Keratinocyte (primary cell): ENCODE results near the gene SYCE3. TPM values are rescaled to one million over a fixed set of nuclear protein-coding genes. Genes with fewer than 3 reads are reported as not detected.
A peak's percentile ranks its signal among the peaks of the same experiment; 100 is the strongest.

Source experiments
- DNase-seq: peaks from one replicate; pipeline ENCODE4 v3.0.0-alpha.2; 2011; ENCODE audit warnings: low read depth, missing footprints, low spot score
- FAIRE-seq: peaks from 2 replicates; lab custom pipeline; 2011; peaks lifted over from hg19 to GRCh38; lab: Jason Lieb, UNC
- H2AFZ ChIP-seq: 2 replicates; pipeline ENCODE4 v1.6.0; 2012; ENCODE audit warnings: low read length, control low read depth, inconsistent platforms; ENCODE audit not compliant: control insufficient read depth
- H3K27ac ChIP-seq: 2 replicates; pipeline ENCODE4 v1.5.1; 2011; ENCODE audit warnings: low read length; ENCODE audit not compliant: control insufficient read depth, insufficient read depth
- H3K27me3 ChIP-seq: 3 replicates; pipeline ENCODE4 v1.6.0; 2011; ENCODE audit warnings: low read length; ENCODE audit not compliant: control insufficient read depth, insufficient read depth; ENCODE audit errors: extremely low read depth
- H3K36me3 ChIP-seq, 2 experiments: 2 replicates in 1 of 2; 3 replicates in 1 of 2; pipeline ENCODE4 v1.5.1; 2011; ENCODE audit warnings: low read length in 2 of 2, mild to moderate bottlenecking in 1 of 2; ENCODE audit not compliant: control insufficient read depth in 2 of 2, insufficient read depth in 2 of 2; ENCODE audit errors: extremely low read depth in 1 of 2
- H3K4me1 ChIP-seq: 3 replicates; pipeline ENCODE4 v1.5.1; 2011; ENCODE audit warnings: low read length; ENCODE audit not compliant: control insufficient read depth, insufficient read depth; ENCODE audit errors: extremely low read depth
- H3K4me2 ChIP-seq: 3 replicates; pipeline ENCODE4 v1.6.0; 2011; ENCODE audit warnings: low read depth, low read length; ENCODE audit not compliant: control insufficient read depth, insufficient read depth; ENCODE audit errors: extremely low read depth
- H3K4me3 ChIP-seq, 3 experiments: fragments of 200-600 bp in 1 of 3; sonication (generic) in 1 of 3; 2 replicates in 2 of 3; 3 replicates in 1 of 3; pipeline ENCODE4 v1.5.1; 2011 to 2016; ENCODE audit warnings: low read length in 3 of 3, mild to moderate bottlenecking in 3 of 3, control low read depth in 2 of 3, inconsistent platforms in 1 of 3, low read depth in 1 of 3, mixed read lengths in 1 of 3, mixed run types in 1 of 3, moderate library complexity in 1 of 3; ENCODE audit not compliant: control insufficient read depth in 2 of 3, insufficient read depth in 2 of 3; ENCODE audit errors: extremely low read depth in 1 of 3
- H3K79me2 ChIP-seq: 2 replicates; pipeline ENCODE4 v1.6.0; 2012; ENCODE audit warnings: low read length; ENCODE audit not compliant: control insufficient read depth, insufficient read depth
- H3K9ac ChIP-seq: 3 replicates; pipeline ENCODE4 v1.6.0; 2011; ENCODE audit warnings: low read length; ENCODE audit not compliant: control insufficient read depth, insufficient read depth; ENCODE audit errors: extremely low read depth
- H3K9me1 ChIP-seq: 3 replicates; pipeline ENCODE4 v1.6.0; 2011; ENCODE audit warnings: low read length; ENCODE audit not compliant: control insufficient read depth, insufficient read depth; ENCODE audit errors: extremely low read depth
- H3K9me3 ChIP-seq: 2 replicates; pipeline ENCODE4 v1.5.1; 2012; ENCODE audit warnings: low read depth, low read length; ENCODE audit not compliant: control insufficient read depth
- H4K20me1 ChIP-seq: 3 replicates; pipeline ENCODE4 v1.6.0; 2011; ENCODE audit warnings: low read length; ENCODE audit not compliant: control insufficient read depth, insufficient read depth; ENCODE audit errors: extremely low read depth
- EZH2 ChIP-seq: IDR thresholded peaks from one replicate; pipeline ENCODE4 v1.6.1; 2012; ENCODE audit warnings: inconsistent platforms, mild to moderate bottlenecking, low read length, moderate library complexity
- dilution Hi-C: fragments of 300-500 bp; cut with MboI; formaldehyde crosslinking; loops from one replicate; pipeline ENCODE4 v1.7.0; 2020; ENCODE audit warnings: low sequenced_read_pairs; ENCODE audit not compliant: extremely low pct_ligation_motif_present
- polyA plus RNA-seq, 5 experiments: library from polyadenylated mRNA; depleted of rRNA in 3 of 5; stranded (reverse) in 3 of 5; stranded (forward) in 1 of 5; unstranded in 1 of 5; fragments of >200 nt; gene quantifications; 1 replicate in 1 of 5; 2 replicates in 3 of 5; 3 replicates in 1 of 5; pipeline versions ENCODE4 v1.2.1 to v1.2.3, GENCODE V29; 2011 to 2012; ENCODE audit warnings: missing spikeins in 2 of 5, low read depth in 1 of 5, low replicate concordance in 1 of 5
- TF ChIP-seq, protein P1 (sequence below), 3 experiments: IDR thresholded peaks in 1 of 3; conservative IDR thresholded peaks in 1 of 3; optimal IDR thresholded peaks in 1 of 3; 2 replicates in 2 of 3; 3 replicates in 1 of 3; pipeline versions ENCODE3 to v1.5.1; 2011; ENCODE audit warnings: low read length in 3 of 3, mild to moderate bottlenecking in 3 of 3, moderate library complexity in 2 of 3, control low read depth in 1 of 3, inconsistent platforms in 1 of 3; ENCODE audit not compliant: insufficient read depth in 2 of 3; ENCODE audit errors: extremely low read depth in 1 of 3

Gene SYCE3
- polyA plus RNA-seq, 1 donor (not counting 4 experiments of a cell fraction or from before 2014, with no cell fraction given), result 0.17 TPM

DNA sequence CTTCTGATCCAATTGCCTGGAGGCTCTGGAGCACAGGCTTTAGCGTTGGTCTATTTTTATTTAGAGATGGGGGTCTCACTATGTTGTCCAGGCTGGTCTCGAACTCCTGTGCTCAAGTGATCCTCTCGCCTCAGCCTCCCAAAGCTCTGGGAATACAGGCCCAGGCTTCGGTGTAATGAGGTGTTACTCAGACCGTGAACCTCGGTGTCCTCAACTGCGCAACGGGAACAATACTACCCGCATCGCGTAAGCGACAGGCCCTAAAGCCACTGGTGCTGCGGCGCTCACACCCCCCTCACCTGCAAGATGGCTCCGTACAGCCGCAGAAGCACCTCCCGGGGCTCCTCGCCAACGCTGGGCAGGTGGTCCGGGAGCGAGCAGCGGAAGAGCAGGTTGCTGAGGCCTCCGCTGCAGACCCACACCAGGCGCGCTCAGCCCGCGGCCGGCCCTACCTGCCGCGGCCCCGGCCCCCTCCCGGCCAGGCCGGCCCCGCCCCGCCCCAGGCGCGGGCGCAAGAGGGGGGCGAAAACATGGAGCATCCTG is 19.3 kb upstream of the SYCE3 start:
- no peaks in the 10 kb centered on the region for H3K9me1 ChIP-seq
- dilution Hi-C loops, result no loop called here
- H3K36me3 ChIP-seq, result peaks cover 2 to 11% of the 10 kb centered on the region in 2 experiments
- peak overlapping the region; percentile 75 for H2AFZ ChIP-seq
- H3K4me3 ChIP-seq, result peak overlapping the region; percentile 79 to 86 (median 79)
- peak overlapping the region; percentile 80 for H3K4me2 ChIP-seq
- peak overlapping the region; percentile 84 for H3K27ac ChIP-seq
- no peaks in the 10 kb centered on the region for H3K27me3 ChIP-seq
- FAIRE-seq, result peak; percentile 57
- H3K4me1 ChIP-seq, result peaks cover 12% of the 10 kb centered on the region
- no peak for DNase-seq
- peak overlapping the region; percentile 95 for H3K9ac ChIP-seq
- H3K79me2 ChIP-seq, result peaks cover 15% of the 10 kb centered on the region
- H3K9me3 ChIP-seq, result no peaks in the 10 kb centered on the region
- no peaks in the 10 kb centered on the region for H4K20me1 ChIP-seq
- no peak for TF ChIP-seq EZH2
- TF ChIP-seq, protein P1, sequence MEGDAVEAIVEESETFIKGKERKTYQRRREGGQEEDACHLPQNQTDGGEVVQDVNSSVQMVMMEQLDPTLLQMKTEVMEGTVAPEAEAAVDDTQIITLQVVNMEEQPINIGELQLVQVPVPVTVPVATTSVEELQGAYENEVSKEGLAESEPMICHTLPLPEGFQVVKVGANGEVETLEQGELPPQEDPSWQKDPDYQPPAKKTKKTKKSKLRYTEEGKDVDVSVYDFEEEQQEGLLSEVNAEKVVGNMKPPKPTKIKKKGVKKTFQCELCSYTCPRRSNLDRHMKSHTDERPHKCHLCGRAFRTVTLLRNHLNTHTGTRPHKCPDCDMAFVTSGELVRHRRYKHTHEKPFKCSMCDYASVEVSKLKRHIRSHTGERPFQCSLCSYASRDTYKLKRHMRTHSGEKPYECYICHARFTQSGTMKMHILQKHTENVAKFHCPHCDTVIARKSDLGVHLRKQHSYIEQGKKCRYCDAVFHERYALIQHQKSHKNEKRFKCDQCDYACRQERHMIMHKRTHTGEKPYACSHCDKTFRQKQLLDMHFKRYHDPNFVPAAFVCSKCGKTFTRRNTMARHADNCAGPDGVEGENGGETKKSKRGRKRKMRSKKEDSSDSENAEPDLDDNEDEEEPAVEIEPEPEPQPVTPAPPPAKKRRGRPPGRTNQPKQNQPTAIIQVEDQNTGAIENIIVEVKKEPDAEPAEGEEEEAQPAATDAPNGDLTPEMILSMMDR (optimal IDR thresholded peaks at IDR 0.05 in 1 of 3, IDR thresholded peaks at IDR 0.05 in 1 of 3, conservative IDR thresholded peaks at IDR 0.05 in 1 of 3; ENCODE audit: extremely low read depth in 1 of 3, insufficient read depth in 2 of 3, low read length in 3 of 3), result no peak

GRCh38 chr22:50581031-50581949 is 18.6 kb upstream of the SYCE3 start:
- Histone ChIP-seq H3K4me3 (peak overlapping the region; percentile 79 to 86 (median 79)), H2AFZ (no peak overlapping the region), H3K9ac (peak overlapping the region; percentile 95), H3K4me1 (peaks cover 12% of the 10 kb centered on the region), H3K9me3 (no peaks in the 10 kb centered on the region), H4K20me1 (no peaks in the 10 kb centered on the region), H3K27me3 (no peaks in the 10 kb centered on the region), H3K27ac (peak overlapping the region; percentile 84), H3K36me3 (peaks cover 2 to 11% of the 10 kb centered on the region in 2 experiments), H3K4me2 (peak overlapping the region; percentile 80), H3K79me2 (peaks cover 15% of the 10 kb centered on the region), H3K9me1 (no peaks in the 10 kb centered on the region)
- FAIRE-seq (no peak), DNase-seq (no peak)
- dilution Hi-C loops, result no loop called here
- TF ChIP-seq, protein P1 (optimal IDR thresholded peaks at IDR 0.05 in 1 of 3, IDR thresholded peaks at IDR 0.05 in 1 of 3, conservative IDR thresholded peaks at IDR 0.05 in 1 of 3; ENCODE audit: extremely low read depth in 1 of 3, insufficient read depth in 2 of 3, low read length in 3 of 3), result no peak
- TF ChIP-seq EZH2, result no peak
